RKO (cell line): ENCODE data around the gene CPNE6.

ENCODE experiments used
- DNase-seq: peaks from one replicate; pipeline ENCODE4 v3.0.0-alpha.2; 2016; ENCODE audit warnings: low spot score

The CPNE6 gene

DNA sequence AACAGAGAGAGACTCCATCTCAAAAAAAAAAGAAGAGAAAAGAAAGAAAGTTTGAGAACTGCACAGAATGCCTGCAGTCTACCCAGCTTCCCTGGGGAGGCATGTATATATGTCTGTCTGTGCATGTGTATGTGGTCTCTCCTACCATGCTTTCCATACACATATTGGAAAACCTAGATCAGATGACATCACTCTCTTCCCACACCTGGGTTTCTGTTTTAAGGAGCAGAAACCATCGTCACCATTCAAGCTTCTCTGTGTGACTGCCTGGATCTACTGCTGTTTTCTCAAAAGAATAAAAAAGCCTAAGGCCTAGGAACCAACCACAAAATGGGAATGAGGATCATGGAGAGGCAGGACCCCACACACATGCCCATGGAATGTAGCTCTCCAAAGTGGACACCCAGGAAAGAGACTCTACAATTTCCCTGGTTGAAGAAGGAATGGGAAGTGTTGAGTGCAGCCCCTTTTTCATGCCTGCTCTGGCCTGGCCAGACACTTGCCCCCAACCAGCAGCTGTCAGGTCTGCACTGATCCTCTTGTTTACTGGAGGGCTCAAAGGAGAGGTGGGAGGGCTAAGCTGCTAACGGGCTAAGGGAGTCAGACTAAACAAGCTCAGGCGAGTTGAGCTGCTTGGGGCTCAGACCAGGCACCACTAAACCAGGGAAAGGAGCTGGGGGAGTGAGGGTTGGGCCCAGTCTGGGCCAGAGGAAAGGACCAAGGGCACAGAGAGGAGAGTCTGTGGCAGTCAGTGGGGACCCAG, 15.0 kb downstream of the CPNE6 start:
- no peak for DNase-seq

GRCh38 chr14:24087004-24087403, 15.6 kb downstream of the CPNE6 start:
- no peak for DNase-seq

DNA sequence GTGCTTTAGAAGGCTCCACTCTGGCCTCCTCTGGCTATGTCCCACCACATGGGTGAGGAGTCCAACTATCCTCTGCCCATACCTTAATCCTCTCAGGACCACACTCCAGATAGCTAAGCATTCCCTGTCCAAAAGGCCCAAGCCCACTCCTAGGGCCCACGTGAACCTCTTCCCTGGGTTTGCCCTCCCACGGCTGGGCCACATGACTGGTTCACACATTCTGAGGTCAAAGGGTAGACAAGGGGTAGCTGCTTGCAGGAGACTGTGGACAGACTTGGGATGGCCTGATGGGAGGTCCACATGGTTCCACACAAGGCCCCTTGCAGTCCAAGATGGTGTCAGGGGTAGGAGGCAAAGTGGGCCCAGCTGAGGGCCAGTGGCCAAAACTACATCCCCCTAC, 16.7 kb downstream of the CPNE6 start:
- DNase-seq, result no peak

DNA sequence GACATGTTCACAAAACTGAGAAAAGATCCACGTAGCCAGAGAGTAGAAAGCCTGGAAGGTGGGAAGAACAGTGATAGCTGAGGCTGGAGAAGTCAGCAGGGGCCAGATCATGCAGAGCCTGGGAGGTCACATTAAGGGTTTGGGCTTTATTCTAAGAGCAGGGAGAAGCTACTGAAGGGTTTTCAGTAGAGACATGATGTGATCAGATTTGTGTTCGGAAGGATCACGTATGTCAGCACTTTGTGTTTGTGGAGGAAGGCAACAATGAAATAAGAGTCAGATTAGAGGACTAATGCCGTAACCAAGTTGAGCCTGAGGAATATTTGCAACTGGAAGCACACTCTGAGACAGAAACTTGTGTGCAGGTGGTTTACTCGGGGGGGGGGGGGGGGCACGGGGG, 18.5 kb downstream of the CPNE6 start:
- no peak for DNase-seq

GRCh38 chr14:24092110-24092504, 20.7 kb downstream of the CPNE6 start:
- DNase-seq, result no peak

- no peak for DNase-seq
Measured at GRCh38 chr14:24092505-24093206, 21.3 kb downstream of the CPNE6 start.

DNA sequence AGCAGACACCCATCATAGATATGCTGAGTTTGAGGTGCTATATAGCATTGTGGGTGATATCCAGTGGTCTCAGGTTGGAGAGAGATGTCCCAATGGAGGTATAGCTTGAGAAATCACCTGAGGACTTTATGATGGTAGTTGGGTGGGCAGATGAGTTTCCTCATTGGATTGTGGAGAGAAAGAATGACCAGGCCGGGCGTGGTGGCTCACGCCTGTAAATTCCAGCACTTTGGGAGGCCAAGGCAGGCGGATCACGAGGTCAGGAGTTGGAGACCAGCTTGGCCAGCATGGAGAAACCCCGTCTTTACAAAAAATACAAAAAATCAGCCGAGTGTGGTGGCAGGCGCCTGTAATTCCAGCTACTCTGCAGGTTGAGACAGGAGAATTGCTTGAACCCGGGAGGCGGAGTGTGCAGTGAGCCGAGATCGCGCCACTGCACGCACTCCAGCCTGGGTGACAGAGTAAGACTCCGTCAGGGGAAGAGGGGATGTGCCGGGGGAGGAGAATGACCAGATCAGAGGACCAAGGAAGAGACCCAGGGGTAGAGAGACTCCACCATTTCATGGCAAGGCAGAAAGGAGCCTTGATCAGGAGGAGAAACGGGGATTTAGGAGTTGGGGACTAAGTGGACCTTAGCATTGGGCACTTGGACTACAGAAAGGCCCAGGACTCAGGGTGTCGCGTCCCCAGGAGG, 22.0 kb downstream of the CPNE6 start:
- no peak for DNase-seq

DNA sequence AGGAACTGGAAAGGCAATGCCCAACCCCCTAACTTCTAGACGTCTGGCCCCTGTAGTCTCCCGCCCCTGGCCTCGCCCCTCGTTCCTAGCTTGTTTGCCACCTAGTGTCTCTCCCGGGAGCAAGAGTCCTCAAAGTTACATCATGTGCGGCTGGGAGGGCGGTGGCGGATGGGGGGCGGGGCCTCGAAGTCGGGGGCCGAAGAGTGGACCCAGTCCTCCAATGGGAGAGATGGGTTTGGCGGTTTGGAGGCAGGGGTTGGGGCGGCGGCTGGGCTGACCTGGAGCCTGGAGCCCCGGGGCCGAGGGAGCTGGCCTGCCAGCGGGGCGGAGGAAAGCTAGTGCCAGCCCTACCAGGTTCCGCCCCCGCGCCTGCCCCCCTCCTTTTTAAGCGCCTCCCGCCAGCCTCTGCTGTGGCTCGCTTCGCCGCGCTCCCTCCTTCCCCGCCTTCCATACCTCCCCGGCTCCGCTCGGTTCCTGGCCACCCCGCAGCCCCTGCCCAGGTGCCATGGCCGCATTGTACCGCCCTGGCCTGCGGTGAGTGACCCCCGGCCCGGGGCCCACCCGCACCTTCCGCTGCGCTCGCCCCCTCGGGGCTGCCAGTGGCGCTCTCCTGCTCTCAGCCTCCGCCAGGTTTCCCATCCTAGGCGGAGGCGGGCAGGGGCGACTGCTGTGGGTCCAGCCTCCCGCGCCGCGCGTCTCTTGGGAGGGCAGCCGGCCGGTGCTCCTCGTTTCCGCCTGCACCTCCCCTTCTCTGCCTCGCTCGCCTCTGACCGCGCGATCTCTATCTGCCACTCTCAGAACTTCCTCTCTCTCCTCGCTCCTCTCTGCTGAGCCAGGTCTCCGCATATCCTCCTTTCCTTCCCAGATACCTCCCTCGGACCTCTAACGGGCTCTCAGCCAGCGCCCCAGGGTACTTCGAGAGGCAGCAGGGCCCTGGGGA, 22.8 kb downstream of the CPNE6 start, which contains the start of gene PCK2:
Gene PCK2, plus strand, starts transcription at position 411 of the 940 bp plus-strand sequence. Its CDS starts 95 bp downstream, at position 506.
- peak; percentile 96 for DNase-seq

DNA sequence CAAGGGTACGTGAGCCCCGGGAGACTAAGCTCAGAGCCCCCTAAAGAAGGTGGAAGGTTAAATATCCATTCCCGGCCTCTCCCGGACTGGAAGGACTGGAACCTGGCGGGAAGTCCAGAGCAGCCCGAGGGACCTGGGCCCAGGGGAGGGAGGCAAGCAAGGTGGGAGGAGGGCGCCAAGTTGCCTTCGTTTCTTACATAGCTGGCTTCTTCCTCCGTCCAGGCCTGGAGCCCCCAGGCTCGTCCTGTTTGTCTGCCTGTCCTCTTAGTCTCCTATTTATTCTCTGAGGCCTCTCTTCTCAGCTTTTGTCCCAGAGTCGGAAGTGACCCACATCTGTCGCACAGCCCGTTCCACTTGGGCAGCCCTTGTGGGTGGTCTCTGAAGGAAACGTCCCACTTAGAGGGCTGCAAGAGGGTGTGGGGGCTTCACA, 23.5 kb downstream of the CPNE6 start:
- DNase-seq, result peak; percentile 24

- peak; percentile 83 for DNase-seq
Measured at GRCh38 chr14:24095271-24096068, 24.1 kb downstream of the CPNE6 start.

DNA sequence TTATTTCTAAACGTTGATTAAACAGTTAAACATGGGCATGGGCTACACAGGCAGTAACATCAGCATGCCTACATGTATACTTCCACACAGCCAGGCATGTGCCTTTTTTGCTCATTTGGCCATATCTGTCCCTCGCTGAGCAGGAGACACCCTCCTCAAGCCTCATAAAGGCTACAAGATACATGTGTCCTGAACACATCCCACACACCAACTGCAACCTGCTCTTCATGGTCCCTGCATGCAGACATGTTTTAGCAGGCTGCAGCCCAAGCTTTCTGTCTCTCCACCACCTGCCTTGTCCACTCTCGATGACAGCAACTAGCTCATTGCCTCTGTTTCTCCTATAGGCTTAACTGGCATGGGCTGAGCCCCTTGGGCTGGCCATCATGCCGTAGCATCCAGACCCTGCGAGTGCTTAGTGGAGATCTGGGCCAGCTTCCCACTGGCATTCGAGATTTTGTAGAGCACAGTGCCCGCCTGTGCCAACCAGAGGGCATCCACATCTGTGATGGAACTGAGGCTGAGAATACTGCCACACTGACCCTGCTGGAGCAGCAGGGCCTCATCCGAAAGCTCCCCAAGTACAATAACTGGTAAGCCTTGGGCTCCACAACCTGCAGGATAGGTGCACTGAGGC, 25.3 kb downstream of the CPNE6 start:
- DNase-seq, result no peak

GRCh38 chr14:24098229-24098926, 27.0 kb downstream of the CPNE6 start:
- DNase-seq, result no peak

DNA sequence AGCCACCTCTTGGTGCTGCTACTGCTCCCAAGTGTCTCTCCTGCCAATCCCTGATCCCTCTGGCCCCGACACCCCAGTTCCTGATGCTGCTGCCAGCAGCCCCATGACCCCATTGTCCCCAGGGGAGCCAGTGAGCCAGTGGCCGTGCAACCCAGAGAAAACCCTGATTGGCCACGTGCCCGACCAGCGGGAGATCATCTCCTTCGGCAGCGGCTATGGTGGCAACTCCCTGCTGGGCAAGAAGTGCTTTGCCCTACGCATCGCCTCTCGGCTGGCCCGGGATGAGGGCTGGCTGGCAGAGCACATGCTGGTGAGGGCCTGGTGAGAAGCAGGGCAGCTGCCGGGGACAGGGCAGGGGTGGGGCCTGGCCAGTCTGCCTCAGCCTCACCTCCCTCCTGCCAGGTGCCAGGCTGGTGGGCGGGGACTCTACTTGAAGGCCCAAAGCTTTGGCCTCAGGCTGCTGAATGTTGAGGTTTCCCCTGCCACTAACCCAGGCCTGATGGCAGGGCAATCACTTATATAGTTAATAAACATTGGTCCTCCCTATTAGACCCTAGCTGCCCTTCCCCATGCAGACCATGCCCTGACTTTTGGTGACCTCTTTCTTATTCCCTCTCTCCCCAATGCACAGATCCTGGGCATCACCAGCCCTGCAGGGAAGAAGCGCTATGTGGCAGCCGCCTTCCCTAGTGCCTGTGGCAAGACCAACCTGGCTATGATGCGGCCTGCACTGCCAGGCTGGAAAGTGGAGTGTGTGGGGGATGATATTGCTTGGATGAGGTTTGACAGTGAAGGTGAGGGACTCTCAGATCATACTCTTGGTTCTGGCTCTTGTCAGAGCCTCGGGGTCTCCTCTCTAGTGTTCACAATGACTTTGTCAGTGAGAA, 27.8 kb downstream of the CPNE6 start:
- no peak for DNase-seq

GRCh38 chr14:24100197-24100981, 29.0 kb downstream of the CPNE6 start:
- DNase-seq, result no peak

DNA sequence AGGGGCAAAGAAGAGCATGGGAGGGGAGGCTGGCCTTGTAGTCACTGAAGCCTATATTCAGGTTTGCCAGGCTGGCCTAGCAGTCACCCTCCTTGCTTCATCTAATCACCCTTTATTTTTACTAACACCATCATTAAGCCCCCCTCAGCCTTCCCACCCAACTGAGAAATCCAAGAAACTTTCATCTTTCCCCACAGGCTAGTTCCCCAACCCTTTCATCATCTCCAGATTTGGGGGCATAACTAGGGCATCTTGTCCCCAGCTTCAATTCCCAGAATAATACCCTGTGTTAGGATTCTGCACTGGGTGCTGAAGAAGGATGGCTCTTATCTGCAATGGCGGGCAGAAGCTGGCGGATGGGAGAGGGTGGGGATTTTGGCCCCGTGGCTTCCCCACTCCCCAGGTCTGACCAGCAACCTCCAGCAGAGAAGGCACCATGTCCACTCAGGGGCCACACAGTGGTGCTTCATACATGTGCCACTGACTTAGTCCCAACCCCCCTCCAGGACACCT, 29.7 kb downstream of the CPNE6 start:
- no peak for DNase-seq

DNA sequence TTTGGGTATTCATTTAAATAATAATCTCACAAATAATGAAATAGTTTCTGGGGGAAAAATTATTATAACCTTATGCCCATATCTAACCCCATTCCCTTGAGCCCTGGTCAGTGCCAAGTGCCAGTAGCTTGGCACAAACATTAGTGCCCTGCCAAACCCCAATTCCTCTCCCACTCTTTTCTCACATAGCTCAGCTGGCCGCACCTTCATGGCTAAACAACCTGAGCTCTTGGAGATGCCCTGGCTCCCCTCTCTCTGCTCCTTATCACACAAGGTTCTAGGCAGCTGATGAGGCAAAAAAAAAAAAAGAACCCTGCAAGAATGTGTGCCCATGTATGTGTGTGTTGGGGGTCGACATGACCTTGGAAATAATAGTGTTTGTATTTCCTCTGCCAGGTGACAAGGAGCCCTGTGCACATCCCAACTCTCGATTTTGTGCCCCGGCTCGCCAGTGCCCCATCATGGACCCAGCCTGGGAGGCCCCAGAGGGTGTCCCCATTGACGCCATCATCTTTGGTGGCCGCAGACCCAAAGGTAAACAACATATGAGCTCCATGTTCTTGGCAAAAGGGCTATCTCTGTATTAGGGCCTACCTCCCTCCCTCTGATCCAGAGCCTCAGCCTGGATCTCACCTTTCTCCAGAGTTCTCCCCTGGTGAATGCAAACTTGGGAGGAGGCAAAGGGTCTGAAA, 31.1 kb downstream of the CPNE6 start:
- DNase-seq, result no peak

DNA sequence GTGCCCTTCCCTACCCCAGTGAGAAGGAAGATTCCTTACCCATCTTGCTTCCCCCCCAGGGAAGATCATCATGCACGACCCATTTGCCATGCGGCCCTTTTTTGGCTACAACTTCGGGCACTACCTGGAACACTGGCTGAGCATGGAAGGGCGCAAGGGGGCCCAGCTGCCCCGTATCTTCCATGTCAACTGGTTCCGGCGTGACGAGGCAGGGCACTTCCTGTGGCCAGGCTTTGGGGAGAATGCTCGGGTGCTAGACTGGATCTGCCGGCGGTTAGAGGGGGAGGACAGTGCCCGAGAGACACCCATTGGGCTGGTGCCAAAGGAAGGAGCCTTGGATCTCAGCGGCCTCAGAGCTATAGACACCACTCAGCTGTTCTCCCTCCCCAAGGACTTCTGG, 32.1 kb downstream of the CPNE6 start:
- DNase-seq, result no peak
